Liver (tissue), 3 donors: ENCODE results near the gene ARHGEF10L.

Source experiments
- EGR1 ChIP-seq, 2 donors: IDR thresholded peaks; 2 replicates each; pipeline ENCODE4 v1.6.1; 2016 to 2018; ENCODE audit warnings: antibody characterized with exemption in 2 of 2, low read depth in 2 of 2
- FOXA1 ChIP-seq: IDR thresholded peaks from 2 replicates; pipeline ENCODE4 v1.6.1; 2016; ENCODE audit warnings: antibody characterized with exemption
- GABPA ChIP-seq, 2 donors: IDR thresholded peaks in 1 of 2; conservative IDR thresholded peaks in 1 of 2; 2 replicates each; pipeline ENCODE4 v1.6.1; 2016; ENCODE audit warnings: antibody characterized with exemption in 2 of 2, mild to moderate bottlenecking in 1 of 2, moderate library complexity in 1 of 2
- TAF1 ChIP-seq: conservative IDR thresholded peaks from 2 replicates; pipeline ENCODE4 v1.6.1; 2016; ENCODE audit warnings: antibody characterized with exemption, mild to moderate bottlenecking
- YY1 ChIP-seq: IDR thresholded peaks from 2 replicates; pipeline ENCODE4 v1.6.1; 2016; ENCODE audit warnings: antibody characterized with exemption, mild to moderate bottlenecking
- TF ChIP-seq, protein P1 (sequence below): fragments of 150-350 bp; IDR thresholded peaks from 2 replicates; pipeline ENCODE4 v1.5.1; 2017; ENCODE audit warnings: improper control_type of control experiment, low read depth, low read length; ENCODE audit not compliant: missing input control
- TF ChIP-seq, protein P2 (sequence below): IDR thresholded peaks from 2 replicates; pipeline ENCODE4 v1.6.1; 2016; ENCODE audit warnings: antibody characterized with exemption, mild to moderate bottlenecking
- donor health status: healthy.
- donor health status: healthy.

DNA sequence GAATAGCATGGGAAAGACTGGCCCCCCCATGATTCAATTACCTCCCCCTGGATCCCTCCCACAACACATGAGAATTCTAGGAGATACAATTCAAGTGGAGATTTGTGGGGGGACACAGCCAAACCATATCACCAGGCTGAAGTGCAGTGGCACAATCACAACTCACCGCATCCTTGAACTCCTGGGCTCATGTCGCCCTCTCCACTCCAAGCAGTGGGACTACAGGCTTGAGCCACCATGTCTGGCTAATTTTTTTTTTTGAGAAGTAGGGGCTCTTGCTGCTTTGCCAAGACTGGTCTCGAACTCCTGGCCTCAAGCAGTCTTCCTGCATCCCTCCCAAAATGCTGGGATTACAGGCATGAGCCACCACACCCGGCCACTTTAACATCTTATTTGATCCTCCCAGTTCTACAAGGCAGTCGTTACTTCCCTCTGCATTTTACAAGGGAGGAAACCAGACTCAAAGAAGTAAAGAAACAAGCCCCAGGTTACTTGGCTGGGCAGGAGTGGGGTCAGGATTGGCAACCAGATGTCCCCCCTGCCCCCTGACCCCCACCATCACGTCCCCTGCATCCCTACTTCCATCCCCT lies 188.7 kb downstream of the ARHGEF10L start:
- TF ChIP-seq, protein P1, sequence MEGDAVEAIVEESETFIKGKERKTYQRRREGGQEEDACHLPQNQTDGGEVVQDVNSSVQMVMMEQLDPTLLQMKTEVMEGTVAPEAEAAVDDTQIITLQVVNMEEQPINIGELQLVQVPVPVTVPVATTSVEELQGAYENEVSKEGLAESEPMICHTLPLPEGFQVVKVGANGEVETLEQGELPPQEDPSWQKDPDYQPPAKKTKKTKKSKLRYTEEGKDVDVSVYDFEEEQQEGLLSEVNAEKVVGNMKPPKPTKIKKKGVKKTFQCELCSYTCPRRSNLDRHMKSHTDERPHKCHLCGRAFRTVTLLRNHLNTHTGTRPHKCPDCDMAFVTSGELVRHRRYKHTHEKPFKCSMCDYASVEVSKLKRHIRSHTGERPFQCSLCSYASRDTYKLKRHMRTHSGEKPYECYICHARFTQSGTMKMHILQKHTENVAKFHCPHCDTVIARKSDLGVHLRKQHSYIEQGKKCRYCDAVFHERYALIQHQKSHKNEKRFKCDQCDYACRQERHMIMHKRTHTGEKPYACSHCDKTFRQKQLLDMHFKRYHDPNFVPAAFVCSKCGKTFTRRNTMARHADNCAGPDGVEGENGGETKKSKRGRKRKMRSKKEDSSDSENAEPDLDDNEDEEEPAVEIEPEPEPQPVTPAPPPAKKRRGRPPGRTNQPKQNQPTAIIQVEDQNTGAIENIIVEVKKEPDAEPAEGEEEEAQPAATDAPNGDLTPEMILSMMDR = no peak
- TF ChIP-seq, protein P2, sequence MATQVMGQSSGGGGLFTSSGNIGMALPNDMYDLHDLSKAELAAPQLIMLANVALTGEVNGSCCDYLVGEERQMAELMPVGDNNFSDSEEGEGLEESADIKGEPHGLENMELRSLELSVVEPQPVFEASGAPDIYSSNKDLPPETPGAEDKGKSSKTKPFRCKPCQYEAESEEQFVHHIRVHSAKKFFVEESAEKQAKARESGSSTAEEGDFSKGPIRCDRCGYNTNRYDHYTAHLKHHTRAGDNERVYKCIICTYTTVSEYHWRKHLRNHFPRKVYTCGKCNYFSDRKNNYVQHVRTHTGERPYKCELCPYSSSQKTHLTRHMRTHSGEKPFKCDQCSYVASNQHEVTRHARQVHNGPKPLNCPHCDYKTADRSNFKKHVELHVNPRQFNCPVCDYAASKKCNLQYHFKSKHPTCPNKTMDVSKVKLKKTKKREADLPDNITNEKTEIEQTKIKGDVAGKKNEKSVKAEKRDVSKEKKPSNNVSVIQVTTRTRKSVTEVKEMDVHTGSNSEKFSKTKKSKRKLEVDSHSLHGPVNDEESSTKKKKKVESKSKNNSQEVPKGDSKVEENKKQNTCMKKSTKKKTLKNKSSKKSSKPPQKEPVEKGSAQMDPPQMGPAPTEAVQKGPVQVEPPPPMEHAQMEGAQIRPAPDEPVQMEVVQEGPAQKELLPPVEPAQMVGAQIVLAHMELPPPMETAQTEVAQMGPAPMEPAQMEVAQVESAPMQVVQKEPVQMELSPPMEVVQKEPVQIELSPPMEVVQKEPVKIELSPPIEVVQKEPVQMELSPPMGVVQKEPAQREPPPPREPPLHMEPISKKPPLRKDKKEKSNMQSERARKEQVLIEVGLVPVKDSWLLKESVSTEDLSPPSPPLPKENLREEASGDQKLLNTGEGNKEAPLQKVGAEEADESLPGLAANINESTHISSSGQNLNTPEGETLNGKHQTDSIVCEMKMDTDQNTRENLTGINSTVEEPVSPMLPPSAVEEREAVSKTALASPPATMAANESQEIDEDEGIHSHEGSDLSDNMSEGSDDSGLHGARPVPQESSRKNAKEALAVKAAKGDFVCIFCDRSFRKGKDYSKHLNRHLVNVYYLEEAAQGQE = no peak
- TF ChIP-seq EGR1 (IDR thresholded peaks at IDR 0.05; ENCODE audit: low read depth in 2 of 2) (no peak), TAF1 (no peak), GABPA (IDR thresholded peaks at IDR 0.05 in 1 of 2, conservative IDR thresholded peaks at IDR 0.05 in 1 of 2) (no peak), YY1 (no peak), FOXA1 (no peak)
